Activated CD8-positive, alpha-beta memory T cell treated with anti-CD3 and anti-CD28 coated beads, Interleukin-2, amount 50 U/mL, for 24 hours (primary cell): ENCODE results near the gene TENT4A.

Experiments
- DNase-seq: peaks from one replicate; pipeline ENCODE4 v3.0.0-alpha.2; 2020; ENCODE audit errors: extremely low read depth

Gene TENT4A

DNA sequence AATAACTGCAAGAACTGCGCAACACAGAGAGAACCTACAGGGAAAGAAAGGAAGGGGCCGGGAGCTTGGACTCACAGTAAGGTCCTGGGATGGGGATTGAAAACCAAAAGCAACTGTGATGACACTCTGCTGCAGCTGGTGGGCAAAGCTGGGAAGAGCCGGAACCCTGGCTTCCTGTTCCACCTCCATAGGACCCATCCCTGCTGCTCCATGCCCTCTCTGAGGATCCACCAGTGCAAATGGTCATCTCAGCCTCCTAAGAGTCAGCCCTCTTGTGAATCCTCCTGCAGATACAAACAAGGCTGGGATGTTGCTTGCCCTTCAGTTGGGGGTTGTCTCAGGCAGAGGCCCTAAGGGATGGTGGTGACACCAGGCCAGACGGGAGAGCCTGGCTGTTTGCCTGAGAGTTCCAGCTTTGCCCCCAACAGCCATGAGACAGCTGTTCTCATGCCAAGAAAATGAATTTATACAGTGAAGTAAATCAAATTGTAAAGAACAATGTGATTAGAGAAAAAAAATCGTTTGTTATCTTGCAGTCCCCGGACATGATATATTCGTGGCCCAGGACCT lies 90.8 kb downstream of the TENT4A start:
- no peak for DNase-seq

DNA sequence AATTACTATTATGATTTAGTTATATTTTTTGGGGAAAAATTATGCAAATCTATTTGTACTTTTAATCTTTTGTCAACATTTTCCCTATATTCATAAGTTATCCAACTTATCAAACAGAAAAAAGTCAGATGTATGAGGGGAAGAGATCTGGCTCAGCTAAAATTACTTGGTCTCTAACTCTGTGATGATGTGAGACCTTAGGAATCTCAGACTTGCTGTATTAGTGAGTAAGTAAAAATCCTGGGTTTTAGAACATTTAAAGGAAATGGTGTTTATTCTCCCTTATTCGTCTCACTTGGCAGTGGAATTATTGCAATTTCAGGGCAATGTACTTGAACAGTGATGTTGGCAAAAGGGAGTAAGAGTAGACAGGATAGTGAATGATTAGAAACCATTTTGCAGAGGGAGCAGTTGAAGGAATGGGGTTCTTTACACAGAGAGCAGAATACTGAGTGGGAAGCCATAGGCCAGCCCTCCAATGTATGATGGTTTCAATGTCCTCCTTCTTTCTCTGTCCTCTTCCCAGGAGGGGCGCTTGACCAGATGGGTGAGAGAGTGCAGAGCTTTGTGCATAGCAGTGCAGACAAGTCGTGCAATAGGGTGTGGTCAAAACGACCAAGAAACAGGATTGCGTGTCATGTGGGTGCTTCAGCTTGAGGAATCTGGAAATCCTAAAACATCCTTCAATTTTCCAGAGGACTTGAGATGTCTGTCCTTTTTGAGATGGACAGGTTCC lies 91.7 kb downstream of the TENT4A start:
- no peak for DNase-seq

DNA sequence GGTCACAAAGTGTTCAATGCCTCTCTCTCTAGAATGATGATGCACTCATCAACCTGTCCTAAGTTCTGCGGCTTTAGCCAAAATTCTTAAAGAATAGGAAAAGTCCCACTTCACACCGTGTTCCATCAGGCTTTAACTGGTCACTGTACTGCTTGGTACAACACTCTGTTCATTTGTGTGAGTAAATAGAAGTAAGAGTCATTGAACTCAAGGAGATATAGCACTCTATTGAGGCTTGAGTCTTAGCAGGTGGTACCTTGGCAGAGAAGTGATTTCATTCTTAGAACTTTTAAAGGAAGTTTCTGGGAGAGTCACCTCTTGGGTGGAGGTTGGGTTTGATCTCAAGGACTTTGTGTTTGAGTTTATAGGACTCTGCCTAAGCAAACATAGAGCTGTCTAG lies 92.6 kb downstream of the TENT4A start:
- DNase-seq = no peak
